Measurements from ENCODE around the gene SH2D5.

Gene SH2D5

DNA sequence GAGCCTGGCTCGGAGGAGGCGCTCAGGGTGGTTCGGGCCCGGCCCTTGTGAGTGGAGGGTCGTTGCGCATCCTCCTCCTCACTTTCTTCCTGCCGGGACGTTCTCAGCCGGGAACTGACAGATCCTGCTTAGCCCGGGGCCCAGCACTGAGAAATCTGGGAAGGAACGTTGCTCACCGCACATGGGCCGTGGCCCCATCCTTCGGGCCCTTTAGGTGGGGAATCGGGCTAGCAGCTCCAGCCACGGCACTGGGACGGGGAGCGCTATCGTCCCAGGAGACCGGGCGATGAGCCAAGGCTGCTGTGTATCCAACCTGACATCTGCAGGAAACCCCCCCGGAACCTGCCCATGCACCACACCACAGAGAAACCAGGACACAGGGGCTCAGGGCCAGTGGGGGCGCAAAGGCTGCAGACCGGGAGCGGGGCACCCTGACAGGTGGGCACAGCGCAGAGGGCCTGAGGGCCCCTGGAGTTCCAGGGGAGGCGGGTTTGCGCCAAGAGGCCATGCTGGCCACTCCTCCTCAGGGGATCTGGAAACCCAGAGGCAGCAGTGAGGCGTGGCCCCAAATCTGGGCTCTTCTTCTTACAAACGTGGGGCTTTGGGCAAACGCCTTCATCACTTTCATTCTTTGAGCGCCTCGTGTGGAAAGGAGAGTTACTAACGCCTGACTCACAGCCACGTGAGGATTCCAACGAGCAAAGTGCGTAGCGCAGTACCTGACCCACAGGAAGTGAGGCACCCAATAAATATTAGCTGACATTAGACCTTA is at the start of gene SH2D5:
Gene SH2D5 (minus strand): TSS at position 116 of the 772 bp plus-strand sequence. CDS start 4,659 bp downstream, outside the sequence.
- DNase-seq (ENCODE audit: low read depth in 2 of 2) = peak; percentile 54 to 70

DNA sequence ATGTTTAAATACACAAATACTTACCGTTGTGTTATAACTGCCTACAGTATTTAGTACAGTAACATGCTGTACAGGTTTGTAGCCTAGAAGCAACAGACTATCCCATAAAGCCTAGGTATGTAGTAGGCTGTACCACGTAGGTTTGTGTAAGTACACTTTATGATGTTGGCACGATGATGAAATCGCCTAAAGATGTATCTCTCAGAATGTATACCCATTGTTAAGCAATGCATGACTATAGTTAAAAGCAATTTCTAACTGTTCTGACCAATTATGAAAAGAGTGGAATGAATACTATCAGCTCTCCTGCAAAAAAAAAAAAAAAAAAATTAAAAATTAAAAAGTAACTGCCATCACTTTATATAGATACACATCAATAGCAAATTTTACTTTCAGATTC is 43.2 kb upstream of the SH2D5 start:
- no peak for DNase-seq (ENCODE audit: low read depth in 2 of 2)

- DNase-seq (ENCODE audit: low read depth in 2 of 2) = no peak
Observed at GRCh38 chr1:20771780-20772179, 39.3 kb upstream of the SH2D5 start.

- DNase-seq (ENCODE audit: low read depth in 2 of 2) = no peak
Observed at GRCh38 chr1:20770314-20771087, 38.0 kb upstream of the SH2D5 start.

DNA sequence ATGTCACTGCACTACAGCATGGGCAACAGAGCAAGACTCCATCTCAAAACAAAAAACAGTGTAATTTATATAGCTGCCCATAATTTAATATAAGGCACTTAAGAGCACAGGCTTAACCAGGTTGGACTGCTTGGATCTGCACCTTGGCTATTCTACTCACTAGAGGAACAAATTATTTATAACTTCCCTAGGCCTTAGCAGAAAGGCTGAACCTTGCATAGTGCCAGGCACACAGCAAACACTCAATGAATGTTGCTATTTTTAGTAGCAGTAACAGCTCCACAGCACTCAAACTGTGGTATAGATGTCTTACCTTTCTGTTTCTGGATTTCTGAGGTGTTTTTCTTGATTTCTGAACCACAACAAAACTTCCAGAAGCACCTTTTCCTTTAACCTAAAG is 34.8 kb upstream of the SH2D5 start:
- DNase-seq (ENCODE audit: low read depth in 2 of 2) = no peak

GRCh38 chr1:20763417-20763816 is 30.9 kb upstream of the SH2D5 start:
- no peak for DNase-seq (ENCODE audit: low read depth in 2 of 2)

DNA sequence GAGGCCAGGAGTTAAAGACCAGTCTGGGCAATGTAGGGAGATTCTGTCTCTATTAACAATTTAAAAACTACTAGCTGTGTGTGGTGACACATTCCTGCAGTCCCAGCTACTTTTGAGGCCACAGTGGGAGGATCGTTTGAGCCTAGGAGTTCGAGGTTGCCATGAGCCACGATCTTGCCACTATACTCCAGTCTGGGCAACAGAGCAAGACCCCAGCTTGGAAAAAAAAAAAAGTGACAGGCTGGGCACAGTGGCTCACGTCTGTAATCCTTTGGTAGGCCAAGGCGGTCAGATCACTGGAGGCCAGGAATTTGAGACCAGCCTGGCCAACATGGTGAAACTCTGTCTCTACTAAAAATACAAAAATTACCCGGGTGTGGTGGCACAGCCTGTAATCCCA is 27.8 kb upstream of the SH2D5 start:
- no peak for DNase-seq (ENCODE audit: low read depth in 2 of 2)

DNA sequence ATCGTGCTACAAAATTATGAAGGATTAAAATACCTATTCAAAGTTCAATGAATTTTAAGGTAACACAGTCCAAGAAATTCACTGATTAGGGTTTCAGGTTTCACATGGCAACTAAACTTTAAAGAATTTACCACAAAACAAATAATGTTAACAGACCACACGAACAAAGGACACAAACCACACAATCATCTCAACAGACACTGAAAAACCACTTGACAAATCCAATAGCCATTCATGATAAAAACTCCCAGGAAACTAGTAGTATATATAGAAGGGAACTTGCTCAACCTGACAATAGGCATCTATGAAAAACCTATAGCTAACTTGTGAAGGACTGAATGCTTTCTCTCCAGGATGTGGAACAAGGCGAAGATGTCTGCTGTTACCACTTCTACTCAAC is 21.1 kb upstream of the SH2D5 start:
- DNase-seq (ENCODE audit: low read depth in 2 of 2) = no peak

DNA sequence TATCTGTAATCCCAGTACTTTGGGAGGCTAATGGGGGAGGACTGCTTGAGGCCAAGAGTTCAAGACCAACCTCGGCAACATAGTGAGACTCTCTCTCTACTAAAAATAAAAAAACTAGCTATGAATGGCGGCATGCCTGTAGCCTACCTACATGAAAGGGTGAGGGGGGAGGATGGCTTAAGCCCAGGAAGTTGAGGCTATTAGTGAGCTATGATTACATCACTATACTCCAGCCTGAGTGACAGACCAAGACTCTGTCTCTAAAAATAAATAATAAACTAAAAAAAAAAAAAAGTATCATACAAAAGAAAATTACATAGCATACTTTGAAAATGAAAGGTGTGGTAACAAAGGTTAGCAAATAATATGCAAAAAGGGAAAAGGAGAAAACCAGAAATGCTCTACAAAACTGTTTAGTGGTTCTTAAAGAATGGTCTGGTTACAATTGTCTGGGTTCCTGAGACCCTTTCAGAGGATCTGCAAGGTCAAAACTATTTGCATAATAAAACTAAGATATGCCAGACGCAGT is 19.0 kb upstream of the SH2D5 start:
- DNase-seq (ENCODE audit: low read depth in 2 of 2) = no peak

GRCh38 chr1:20742671-20743070 is 10.2 kb upstream of the SH2D5 start:
- no peak for DNase-seq (ENCODE audit: low read depth in 2 of 2)

DNA sequence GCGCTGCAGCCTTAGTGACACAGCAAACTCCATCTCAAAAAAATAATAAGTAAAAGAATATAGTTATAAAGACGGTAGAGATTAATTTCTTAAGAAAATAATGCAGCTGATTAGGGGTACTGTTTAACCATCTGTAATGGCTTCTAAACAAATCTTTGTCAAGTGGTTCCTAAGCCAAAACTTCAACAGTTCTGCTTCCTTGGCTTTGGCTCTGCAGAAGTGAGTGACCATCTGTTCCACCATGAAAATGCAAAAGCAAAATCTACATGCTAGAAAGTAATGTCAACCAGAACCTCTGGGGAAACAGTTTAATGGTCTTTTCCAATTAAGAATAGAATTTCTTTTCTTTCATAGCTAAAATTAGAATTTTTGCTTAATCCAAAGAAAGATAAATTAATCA is 8.3 kb upstream of the SH2D5 start:
- no peak for DNase-seq (ENCODE audit: low read depth in 2 of 2)

GRCh38 chr1:20739225-20739624 is 6.7 kb upstream of the SH2D5 start:
- no peak for DNase-seq (ENCODE audit: low read depth in 2 of 2)

GRCh38 chr1:20735581-20736111 is 3.1 kb upstream of the SH2D5 start:
- DNase-seq (ENCODE audit: low read depth in 2 of 2) = no peak

DNA sequence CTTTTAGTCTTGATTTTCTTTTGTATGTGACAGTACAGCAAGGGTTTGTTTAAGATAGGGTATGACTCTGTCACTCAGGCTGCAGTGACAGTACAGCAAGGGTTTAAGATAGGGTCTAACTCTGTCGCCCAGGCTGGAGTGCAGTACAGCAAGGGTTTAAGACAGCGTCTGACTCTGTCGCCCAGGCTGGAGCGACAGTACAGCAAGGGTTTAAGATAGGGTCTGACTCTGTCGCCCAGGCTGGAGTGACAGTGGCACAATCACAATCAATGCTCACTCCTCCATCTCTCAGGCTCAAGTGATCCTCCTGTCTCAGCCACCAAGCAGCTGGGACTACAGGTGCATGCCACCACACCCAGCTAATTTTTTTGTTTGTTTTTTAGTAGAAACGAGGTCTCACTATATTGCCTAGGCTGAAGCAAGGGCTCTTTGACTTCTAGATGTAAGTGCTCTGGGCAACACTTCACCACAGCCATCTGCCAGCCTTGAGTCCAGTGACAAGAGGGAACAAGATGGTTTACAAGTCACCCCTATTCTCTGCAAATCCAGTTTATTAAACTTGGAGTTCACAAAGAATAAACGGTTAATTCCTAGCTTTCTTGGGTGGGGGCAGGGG is 965 bp upstream of the SH2D5 start:
- DNase-seq (ENCODE audit: low read depth in 2 of 2) = no peak

DNA sequence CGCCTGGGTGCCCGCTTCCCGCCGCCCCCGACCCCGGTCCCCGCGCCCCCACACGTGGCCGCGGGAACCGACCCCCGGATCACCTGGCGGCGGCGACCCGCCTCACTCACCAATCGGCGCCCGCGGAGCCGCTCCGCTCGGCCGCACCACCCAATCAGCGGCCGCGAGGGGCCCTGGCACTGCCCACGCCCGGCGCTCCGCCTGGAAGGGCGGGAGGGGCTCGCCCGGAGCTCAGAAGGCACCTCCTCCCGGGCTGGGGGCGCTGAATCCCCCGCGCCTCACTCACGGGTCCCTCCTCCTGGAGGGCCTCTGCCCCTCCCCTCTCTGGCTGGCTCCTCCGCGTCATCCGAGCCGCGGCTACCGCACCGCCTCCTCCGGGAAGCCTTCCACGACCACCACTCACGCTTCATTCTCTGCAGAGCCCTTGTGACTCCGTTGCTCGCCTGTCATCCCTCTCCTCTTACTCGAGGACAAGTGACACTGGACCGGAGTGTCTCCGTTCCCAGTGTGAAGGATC is 374 bp downstream of the SH2D5 start:
- peak; percentile 47 to 51 for DNase-seq (ENCODE audit: low read depth in 2 of 2)

GRCh38 chr1:20731057-20731991 is 1.2 kb downstream of the SH2D5 start:
- no peak for DNase-seq (ENCODE audit: low read depth in 2 of 2)

DNA sequence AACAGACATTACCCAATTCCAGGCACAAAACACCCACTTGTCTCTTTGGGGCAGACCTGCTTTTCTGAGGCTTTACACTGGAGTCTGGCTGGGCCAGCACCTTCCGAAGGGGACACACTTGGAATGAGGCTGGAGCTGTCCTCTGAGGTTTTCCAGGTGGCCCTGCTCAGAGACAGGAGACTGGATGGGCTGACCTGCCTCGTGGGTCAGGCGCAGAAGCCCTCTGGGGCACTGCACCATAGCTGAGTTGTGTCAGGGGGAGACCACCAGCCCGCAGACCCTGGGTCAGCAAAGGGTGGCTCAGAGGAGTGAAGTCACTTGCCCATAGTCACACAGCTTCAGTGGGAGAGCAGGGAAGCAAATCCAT is 1.8 kb downstream of the SH2D5 start:
- no peak for DNase-seq (ENCODE audit: low read depth in 2 of 2)

DNA sequence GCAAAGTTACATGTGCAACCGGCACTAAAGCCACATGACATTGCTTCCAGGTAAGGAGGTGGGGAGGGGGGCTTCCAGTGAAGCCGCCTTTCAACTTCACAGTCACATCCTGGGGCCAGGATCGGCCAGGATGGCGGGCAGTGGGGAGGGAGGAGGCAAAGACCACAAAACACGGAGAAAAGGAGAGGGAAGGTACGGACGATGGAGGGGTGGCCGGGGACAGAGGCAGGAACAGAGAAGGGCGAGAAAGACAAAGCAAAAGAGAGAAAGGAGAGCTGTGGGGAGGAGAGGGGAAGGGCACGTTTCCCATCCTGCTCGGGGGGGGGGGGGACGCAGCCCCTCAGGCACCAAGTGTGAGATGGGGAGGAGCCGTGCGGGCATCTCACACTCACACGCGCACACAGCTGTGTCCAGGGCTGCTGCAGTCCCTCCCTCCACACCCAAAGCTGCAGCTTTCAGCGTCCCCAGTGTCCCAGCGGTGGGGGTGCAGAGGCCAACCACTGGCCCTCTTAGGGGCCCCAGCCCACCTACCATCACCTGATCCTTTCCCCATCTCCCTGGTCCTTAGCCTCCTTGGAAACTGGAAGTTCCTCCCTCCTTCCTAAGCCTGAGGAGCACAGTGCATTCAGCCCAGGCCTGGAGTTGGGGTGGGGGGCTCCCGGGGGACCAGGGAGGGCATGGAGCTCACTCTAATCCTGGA is 2.4 kb downstream of the SH2D5 start:
- DNase-seq (ENCODE audit: low read depth in 2 of 2) = no peak

- DNase-seq (ENCODE audit: low read depth in 2 of 2) = no peak
Observed at GRCh38 chr1:20729155-20729931, 3.2 kb downstream of the SH2D5 start.
